NCI-H1436 treated with DMSO at 0.1 percent for 48 hours (cell line): ENCODE results near the gene TSGA10.
"Not testable (repeated sequence)": the region's sequence is repeated elsewhere in the genome, so short reads cannot be mapped to it uniquely, and the experiment has no call there.

ENCODE experiments used
- DNase-seq: peaks from one replicate; lab custom pipeline; 2025; lab: John Stamatoyannopoulos, UW

TSGA10 gene

DNA sequence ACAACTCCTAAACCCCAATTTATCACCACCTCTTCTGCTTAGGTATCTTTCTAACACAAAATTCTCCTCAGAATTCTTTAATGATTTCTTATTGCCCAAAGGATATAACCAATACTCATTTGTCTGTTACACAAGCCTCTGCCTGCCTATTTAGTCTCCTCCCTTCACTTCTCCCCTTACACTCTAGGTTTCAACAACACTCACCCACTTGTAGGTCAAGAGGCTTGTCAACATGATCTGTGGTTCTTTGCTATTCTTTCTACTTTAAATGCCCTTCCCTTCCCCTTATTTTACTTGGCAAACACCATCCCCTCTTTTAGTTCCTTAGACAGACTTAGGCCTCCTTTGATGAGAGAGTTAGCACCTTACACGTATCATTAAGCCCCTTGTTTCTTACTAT is 82.2 kb downstream of the TSGA10 start:
- peak; percentile 45 for DNase-seq

DNA sequence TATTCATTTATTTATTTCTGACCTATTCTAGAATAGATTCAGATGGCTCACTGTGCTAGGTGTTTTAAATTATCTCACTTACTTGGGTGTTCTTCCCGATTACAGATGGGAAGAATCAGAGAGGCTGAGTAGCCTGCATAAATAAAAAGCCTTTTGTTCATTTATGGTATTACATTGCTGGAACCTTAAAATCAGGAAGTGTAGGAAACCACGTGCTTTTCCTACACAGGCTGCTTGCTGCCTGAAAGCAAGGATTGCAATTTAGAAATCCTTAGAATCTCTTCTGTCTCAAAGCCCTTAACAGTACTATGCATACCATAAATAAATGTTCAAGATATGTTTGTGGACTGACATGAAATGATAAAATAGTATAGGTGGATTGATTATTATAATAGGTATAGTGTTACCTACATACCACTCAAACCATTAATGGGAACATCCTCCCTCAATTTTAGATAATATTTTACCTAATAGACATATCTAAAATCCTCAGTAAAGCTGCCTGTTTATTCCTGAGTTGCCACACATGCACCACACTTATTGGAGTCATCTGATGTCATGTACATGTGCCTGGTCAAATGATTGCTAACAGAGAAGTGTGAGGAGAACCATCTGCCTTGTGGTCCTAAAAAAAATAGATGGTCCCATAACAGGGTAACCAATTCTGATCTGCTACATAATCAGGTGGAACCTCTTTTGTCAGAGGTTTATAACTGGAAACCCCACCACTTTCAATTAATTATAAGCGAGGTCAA is 86.7 kb downstream of the TSGA10 start:
- no peak for DNase-seq

DNA sequence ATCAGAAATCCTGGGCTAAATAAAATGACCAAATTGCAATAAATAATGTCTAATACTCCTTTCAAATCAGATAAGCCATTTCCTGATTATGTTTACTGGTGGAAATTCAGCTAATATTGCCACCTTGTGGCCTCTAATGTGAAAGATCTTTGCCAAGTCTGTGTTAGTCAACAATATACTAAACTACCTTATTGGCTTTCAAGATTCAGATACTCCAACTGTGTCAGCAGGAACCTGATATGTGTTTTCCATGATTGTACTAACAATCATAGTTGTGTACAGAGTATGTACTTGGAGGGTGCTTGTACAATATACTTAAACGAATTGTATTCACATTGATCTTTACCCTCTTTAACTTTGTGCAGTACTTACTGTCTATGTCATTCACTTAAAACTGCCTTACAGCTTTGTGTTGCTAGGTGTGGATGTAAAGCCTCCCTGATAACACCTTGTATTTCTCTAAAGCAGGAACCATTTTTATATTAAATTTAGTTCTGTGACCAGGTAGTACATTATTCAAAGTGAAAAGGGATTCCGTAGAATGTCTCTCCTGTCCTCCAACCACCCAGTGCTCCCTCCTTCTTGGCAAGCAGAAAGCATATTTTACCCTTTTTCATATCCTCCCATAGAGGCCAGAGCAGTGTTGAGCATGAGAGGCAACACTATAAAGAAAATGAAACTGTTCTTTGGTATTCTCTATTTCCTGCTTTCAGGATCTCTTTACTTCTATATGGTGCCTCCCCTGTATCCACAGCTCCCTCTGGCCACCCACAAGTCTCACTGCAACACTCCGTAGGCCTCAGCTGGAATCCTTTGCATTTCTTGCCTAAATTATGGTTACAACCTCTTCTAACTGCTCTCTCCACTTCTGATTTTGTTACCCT is 88.4 kb downstream of the TSGA10 start:
- DNase-seq = peak; percentile 76

DNA sequence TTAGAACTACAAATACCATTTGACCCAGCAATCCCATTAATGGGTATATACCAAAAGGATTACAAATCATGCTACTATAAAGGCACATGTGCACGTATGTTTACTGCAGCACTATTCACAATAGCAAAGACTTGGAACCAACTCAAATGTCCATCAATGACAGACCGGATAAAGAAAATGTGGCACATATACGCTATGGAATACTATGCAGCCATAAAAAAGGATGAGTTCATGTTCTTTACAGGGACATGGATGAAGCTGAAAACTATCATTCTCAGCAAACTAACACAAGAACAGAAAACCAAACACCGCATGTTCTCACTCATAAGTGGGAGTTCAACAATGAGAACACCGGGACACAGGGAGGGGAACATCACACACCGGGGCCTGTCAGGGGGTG is 105.6 kb downstream of the TSGA10 start:
- not testable (repeated sequence) for DNase-seq

DNA sequence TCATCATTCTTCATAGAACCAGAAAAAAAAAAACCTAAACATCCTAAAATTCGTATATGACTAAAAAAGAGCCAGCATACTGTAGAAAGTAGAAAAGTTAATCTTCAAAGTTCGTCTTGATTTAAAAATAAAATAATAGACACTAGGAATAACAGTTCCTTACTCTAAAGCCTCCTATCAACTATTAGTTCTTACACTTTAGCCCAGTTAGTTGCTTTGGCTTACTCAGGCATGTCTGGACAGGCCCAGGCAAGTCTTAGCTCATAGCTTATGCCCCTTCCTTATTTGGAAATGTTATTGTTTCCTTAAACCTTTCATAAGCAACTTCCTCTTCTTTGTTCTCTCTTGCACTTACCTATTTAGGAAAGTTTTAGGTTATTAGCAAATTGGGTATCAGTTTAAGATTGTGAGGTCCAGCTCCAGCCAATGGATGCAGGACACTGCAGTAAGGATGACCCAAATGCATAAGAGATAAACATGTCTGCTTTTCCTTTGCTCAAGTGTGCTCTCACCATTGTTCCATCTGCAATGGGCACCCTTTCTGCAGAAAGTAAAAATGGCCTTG is 113.9 kb downstream of the TSGA10 start:
- not testable (repeated sequence) for DNase-seq

DNA sequence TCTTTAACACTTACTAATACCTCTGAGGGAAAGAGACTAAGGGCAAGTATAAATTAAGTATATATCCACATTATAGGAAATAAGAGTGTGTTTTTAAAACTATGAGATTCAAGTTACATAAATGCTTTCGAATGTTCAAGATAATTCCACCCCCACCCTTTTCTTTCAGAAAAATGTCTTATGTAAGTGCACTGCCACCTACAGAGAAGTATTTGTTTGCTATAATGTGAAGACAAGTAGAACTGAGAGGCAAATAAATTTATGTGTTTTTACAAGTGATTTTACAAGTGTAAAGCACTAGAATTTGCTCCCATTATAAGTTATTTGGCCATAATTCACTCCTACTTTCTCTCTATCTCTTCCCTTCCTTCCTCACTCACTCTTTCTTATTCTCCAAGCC is 118.8 kb downstream of the TSGA10 start:
- DNase-seq = no peak

DNA sequence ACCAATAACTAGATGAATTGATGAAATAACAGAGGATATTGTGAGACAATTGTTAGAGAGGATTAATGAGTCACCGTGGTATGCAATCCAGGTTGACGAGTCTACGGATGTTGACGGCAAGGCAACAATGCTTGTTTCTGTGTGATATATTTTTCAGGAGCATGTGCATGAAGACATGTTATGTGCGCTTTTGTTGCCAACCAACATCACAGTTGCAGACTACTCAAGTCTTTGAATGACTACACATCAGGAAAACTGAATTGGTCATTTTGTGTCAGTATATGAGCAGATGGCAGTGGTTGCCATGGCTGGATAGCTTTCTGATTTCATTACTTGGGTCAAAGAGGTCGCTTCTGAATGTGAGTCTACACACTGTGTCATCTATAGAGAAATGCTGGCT is 122.0 kb downstream of the TSGA10 start:
- DNase-seq = no peak

DNA sequence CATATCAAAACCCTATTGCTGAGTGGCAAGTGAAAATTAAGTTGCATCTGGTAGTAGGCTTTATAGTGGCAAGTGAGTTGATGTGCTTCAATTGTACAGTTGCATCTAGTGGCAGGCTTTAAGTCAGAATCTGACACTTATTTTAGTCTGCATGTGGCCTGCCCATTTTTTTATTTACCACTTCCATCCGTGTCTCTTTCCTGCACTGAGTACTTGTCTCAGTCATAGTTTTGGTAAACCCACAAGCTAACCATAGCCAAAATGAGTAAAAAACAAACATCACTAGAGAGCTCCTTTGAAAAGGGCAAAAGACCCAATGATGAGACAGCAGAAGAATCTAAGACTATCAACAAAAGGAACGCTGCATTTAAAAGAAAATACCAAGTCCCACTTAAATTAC is 122.7 kb downstream of the TSGA10 start:
- no peak for DNase-seq

DNA sequence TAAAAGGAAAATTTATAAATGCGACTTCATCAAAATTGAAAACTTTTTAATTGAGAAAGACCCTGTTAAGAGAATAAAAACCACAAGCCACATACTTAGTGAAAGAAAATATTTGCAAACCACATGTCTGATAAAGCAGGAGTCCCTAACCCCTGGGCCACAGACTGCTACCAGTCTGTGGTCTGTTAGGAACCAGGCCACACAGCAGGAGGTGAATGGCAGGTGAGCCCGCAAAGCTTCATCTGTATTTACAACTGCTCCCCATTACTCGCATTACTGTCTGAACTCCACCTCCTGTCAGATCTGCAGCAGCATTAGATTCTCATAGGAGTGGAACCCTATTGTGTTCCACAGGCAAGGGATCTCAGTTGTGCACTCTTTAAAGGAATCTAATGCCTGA is 123.3 kb downstream of the TSGA10 start:
- DNase-seq = no peak

DNA sequence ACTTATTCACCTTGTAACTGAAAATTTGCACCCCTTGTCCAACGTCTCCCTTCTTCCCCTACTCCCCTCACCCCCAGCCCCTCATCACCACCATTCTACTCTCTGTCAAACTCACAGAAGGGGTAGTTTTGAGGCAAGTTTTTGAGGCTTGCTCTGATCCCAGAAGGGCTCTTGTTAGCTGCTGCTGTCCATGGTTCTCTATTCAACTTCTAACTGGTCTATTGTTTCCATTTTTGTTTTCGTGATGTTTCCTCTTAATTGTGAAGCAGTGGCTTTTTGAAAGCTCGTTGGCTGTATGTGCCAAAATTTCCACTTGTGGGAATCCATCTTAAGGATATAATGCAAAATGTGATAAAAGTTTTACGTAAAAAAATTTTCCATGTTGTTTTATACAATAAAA is 126.2 kb downstream of the TSGA10 start:
- no peak for DNase-seq

DNA sequence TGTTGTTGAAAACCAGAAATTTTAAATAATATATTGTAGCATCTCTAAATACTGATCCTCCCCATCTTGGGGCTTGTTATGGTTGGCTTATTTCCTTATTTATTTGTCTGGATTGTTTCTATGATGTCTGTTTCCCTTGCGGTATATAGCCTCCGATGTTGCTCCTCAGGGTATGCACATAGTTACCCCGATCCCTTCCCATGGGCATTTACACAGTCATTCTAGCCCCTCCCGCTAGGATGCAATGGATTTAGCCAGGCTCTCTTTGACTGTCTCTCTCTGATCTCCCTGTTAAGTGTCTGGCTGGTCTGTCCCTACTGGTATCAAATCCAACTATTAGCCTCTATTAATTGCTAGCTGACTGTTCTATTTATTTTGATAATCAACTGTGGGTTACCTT is 126.9 kb downstream of the TSGA10 start:
- DNase-seq = no peak

DNA sequence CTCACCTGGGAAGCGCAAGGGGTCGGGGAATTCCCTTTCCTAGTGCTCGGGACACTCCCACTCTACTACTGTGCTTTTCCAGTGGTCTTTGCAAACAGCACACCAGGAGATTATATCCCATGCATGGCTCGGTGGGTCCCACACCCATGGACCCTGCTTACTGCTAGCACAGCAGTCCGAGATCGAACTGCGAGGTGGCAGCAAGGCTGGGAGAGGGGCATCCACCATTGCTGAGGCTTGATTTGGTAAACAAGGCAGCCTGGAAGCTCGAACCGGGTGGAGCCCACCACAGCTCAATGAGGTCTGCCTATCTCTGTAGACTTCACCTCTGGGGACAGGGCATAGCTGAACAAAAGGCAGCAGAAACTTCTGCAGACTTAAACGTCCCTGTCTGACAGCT is 154.0 kb downstream of the TSGA10 start:
- no peak for DNase-seq

DNA sequence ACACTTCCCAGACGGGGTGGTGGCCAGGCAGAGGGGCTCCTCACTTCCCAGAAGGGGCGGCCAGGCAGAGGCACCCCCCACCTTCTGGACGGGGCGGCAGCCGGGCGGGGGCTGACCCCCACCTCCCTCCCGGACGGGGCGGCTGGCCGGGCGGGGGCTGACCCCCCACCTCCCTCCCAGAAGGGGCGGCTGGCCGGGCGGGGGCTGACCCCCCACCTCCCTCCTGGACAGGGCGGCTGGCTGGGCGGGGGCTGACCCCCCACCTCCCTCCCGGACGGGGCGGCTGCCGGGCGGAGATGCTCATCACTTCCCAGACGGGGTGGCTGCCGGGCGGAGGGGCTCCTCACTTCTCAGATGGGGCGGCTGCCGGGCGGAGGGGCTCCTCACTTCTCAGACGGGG is 166.0 kb downstream of the TSGA10 start:
- DNase-seq = not testable (repeated sequence)

DNA sequence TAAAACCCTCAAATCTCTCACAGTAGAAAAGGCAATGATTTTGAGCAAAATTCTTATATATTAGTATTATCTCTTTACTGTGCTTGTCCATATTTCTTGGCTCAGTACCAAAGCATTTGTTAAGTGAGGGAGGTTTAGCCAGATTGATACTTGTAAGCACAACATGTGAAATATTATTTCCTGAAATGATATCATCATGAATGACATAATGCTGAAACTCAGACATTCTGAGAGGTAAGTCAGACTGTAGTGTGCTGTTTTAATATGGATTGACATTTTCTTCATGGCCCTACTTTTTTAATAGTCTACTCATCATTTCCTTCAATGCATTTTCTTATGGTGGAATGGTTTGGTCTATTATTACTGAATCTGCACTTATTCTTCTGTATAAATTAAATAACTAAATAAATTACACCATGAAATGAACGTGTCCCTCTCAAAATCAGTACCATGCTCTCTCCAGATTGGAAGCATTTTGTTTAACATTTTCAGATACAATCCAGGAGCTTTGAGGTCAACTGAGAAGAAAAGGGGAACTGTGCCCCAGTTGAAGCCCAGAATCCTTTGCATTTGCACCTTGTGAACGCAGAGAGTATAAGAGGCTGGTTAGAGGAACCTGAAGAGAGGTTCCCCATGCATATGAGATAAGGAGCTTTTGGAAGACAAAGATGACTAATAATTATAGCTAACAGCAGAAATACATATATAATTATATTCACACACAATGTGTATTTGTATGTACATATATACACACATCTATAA is 168.7 kb downstream of the TSGA10 start:
- DNase-seq = no peak

DNA sequence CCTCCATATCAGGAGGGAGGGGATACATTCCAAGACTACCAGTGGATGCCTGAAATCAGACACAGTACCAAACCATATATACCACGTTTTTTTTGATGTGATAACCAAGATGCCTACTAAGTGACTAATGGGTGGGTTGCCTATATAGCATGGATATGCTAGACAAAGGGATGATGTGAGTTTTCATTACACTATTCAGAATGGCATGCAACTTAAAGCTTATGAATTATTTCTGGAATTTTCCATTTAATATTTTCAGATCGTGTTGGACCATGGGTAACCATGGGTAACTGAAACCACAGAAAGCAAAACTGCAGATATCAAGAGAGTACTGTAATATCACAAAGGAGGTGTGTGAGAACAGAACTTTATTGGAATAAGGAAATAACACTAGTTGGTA is 179.1 kb downstream of the TSGA10 start:
- DNase-seq = no peak

DNA sequence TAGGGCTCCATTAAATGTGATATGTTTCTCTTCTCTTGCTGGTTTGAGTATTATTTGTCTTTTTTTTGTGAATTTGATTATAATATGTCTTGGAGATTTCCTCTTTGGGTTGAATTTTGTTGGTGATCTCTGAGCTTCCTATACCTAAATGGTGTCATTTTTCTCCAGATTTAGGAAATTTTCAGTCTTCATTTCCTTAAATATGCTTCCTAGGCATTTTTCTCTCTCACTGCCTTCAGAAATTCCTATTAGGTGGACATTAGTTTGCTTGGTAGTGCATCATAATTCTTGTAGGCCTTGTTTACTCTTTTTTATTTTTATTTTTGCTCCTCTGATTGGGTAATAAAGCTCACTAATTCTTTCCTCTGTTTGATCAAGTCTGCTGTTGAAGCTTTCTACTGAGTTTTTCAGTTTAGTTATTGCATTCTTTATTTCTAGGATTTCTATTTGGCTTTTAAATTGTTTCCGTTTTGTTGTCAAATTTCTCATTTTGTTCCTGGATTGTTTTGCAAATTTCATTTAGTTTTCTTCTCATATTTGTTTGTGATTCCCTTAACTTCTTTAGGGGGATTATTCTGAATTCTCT is 182.1 kb downstream of the TSGA10 start:
- no peak for DNase-seq

DNA sequence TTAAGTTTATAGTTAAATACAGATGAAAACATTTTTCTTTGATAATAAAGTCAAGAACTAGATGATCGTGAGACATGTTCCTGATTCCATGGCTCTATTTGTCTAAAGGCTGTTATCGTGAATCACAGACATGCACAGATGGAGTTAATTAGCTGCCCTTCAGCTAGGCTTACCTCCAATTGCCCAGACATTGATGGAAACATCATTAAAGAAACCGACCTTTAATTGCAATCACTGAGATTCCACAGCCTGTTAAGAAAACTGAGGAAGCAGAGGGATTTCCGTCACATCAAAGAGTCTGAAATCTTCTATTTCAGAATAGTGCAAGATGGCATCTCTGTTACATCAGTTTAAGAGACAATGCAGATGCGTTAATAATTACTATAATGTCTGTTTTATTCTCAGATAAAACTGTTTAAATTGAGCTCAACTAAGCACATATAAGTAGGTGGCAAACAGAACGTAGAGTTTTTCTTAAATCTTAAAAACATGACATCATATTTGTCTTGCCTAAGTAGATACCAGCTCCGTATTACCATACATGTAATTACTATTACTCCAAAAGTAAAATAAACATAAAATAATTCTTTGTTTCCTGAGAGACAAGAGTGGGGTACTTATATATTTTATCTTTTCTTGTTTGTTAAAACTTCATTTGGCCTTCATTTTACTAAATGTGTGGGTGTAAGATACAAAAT is 194.8 kb downstream of the TSGA10 start:
- DNase-seq = no peak

DNA sequence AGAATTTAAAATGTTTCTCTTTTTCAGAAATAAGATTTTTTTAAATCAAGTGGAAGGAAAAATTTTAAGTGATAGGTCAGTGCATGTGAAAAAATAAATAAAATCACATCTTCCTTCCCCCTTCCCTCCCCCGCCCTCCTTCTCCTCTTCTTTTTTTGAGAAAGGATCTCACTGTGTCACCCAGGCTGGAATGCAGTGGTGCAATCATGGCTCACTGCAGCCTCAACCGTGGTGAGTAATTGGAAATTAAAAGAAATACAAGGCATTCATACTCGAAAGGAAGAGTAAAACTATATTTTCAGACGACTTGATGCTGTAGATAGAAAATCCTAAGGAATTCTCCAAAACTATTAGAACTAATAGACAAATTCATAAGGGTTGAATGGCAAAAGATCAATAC is 201.8 kb downstream of the TSGA10 start:
- DNase-seq = no peak

DNA sequence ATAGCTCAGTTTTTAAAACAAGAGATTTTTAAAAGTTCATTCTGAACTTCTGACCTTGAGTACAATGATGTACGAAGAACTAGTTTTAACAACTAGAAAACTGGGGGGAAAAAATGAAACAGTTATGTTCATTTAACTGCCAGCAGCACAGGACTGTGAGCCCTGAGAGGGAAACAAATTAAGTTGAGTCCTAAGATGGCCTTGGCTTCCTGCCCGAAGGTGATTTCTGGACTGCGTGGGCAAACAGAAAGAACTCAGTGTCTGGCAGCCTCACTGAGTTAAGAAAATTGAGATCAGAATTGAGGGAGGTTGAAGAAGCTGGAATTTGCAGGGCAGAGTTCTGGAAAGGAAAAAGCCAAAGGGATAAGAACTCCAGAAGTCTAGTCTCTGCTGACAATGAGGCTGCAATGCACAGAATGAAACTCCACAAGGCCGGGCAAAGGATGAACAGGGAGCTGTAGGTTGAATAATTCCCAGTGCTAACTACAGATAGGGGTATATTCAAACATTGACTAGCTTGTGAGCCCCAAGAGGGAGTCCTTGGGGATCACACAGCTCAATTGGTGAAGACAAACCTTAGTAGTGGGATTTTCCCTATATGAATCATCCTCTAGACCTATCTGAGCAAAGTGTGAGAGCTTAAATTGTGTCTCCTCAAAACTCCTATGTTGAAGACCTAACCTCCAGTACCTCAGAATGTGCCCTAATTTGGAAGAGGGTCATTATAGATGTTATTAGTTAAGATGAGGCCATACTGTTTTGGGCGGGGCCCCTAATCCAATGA is 205.6 kb downstream of the TSGA10 start:
- DNase-seq = no peak

DNA sequence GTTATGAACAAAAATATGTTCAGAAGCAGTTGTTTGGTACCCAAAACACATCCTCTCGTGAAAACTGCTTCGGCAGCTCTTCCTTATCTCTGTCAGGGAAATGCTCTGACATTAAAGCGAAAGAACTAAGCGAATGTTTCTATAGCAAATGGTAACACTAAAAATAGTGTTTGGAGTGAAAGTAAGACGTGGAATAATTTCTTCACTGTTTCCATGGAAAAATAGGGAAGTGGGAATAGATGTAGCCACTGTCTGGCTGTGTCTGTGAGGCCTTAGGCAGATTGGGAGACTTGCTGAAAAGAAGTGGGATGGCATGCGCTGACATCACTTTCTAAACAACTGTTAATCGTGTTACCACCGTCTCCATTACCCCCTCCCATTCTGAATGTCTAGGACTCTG is 207.2 kb downstream of the TSGA10 start:
- no peak for DNase-seq
